Hematopoietic multipotent progenitor cell treated with erythropoietin and hydrocortisone succinate and interleukin-3 and kit ligand, for 4 days (in vitro differentiated cells): Measurements from ENCODE around the gene ZDHHC12.

Experiments used
- DNase-seq: peaks from one replicate; pipeline ENCODE4 v3.0.0-alpha.2; 2015

The ZDHHC12 gene

DNA sequence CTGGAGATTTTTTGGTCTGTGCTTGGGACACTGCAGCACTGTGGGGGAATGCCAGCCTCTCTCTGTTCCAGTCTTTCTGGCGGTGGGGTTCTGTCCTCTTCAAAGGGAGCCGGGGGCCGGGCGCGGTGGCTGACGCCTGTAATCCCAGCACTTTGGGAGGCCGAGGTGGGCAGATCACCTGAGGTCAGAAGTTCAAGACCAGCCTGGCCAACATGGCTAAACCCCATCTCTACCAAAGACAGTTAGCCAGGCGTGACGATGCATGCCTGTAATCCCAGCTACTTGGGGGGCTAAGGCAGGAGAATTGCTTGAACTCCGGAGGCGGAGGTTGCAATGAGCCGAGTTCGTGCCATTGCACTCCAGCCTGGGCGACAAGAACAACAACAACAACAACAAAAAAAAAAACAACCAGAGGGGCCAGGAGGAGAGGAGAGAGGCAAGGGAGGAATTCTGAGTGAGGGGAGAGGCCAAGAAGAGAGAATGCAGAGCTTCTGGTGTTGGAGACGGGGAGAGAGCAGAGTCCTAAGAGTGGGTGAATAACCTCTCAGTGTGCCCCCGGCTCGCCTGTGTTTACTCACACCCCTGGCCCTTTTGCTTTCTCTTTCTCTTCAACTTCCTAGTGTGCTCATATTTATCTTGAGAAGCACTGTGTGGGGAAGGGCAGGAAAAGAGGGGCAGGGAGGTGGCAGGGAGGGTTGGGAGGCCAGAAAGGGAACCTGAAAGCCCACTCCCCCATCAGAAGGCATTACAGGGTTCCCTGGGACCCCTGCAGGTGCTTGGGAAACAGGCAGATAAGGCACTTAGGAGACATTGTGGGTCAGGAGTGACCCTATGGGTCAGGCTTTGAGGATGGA, 38.1 kb downstream of the ZDHHC12 start:
- peak; percentile 73 for DNase-seq

DNA sequence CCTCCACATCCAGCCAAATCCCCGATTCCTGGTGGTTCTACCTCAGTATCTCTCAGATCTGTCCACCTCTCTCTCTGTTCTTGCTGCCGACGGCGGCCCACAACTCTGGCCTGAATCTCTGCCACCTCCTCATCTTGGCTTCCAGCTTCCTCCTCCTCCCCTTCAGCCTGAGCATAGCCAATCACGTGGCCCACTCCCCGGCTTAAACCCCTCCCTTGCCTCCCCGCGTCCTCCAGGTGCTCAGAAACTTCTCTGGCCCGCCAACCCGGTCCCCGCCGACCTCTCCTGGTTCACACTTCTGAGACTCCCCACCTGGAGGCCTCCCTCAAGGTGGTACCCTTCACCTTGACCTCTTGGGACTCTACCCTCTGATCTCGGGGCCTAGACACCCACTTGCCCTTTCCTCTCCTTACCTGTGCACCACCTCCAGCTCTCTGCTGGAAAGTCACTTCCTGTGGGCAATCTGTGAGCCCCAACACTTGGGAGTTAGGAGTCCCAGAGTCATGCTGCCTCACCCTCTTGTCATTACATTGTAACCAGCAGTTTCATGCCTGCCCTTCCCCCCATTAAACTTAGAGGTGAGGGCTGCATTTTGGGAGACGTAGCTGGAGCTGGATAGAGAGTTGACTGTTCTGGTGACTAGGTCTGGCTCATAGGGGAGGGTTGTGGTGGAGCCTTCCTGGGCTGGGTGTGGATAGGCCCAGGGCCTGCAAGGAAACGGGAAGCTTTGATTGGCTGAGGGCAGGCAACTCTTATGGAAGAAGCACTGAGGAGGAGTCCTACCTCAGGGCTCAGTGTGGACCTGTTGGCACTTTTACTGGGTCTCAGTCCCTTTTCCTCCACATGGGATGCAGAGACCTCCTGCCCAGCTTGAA, 39.4 kb downstream of the ZDHHC12 start:
- peak; percentile 89 for DNase-seq

DNA sequence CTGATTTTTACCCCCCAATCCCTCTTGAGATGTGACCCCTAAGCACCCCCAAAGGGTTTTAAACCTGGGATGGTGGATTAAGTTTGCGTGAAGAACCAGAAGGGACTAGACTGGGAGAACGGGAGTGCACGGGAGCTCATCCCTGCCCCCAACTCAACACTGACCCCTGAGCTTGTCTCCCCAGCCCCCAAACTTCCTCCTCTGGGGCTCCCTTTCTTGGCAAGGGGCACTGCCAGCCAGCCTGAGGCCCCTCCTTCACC, 39.9 kb downstream of the ZDHHC12 start:
- DNase-seq, result no peak

DNA sequence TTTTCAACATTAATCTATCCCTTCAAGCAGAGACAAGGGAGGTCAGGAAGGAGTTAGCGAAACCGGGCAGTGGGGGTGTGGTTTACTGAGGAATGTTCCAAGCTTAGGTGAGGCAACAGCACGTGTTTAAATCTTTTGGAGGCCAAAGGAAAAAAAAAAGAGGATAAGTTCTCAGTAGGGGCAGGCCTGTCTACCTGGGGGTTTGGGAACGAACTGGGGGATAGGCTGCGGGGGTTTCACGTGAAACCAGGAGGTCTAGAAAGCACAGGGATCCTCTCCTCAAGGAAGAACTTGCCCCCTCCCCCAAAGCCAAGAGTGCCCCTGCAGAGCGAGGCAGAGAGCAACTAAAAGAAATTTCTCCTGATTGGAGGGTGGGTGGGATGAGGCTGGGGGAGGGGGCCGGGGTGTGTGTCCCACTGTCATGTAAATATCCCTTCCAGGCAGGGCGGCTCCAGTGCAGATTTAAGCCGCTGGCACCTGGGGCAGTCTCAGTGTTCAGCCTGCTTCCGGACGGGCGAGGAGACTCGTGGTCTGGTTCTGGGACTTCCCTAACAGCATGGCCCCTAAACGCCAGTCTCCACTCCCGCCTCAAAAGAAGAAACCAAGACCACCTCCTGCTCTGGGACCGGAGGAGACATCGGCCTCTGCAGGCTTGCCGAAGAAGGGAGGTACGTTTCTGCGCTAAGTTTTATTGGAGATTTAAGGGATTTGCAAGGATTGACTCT, 40.4 kb downstream of the ZDHHC12 start:
- peak; percentile 79 for DNase-seq

DNA sequence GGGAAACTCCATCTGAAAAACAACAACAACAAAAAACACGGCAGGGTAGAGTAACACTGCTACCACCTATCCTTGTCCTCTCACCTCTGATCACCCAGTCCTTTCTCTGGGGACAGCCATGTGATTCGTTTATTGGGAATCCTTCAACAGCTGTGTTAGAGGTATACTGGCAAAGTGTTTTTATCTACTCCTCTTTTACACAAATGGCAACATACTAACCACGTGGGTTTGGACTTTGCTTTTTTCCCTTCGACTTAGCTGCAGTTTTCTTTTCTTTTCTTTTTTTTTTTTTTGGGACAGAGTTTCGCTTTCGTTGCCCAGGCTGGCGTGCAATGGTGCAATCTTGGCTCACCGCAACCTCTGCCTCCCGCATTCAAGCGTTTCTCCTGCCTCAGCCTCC, 46.1 kb downstream of the ZDHHC12 start:
- no peak for DNase-seq

DNA sequence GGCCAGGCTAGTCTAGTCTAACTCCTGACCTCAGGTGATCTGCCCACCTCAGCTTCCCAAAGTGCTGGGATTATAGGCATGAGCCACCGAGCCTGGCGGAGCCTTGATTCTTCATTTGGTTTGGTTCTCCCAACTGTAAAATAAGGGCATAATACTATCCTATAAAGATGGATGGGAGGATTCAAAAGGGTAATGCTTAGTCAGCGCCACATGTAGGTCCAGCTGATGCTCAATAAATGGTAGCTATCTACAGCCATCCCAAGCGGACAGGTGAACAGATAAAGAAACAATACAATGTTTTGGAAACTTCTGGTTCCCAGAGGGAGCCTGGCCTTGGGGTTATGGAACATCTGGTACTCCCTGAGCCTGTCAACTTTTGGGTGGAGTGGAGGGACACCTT, 48.5 kb downstream of the ZDHHC12 start:
- no peak for DNase-seq
